ENCODE data around the gene FBXL17. TPM values are rescaled to one million over a fixed set of nuclear protein-coding genes. Genes with fewer than 3 reads are reported as not detected.

The FBXL17 gene
- total RNA-seq, 1 donor from 2014 or later = 11.6 TPM

GRCh38 chr5:107954254-107954653 is 427.6 kb downstream of the FBXL17 start:
- Histone ChIP-seq H3K27me3 (ENCODE audit: control insufficient read depth, insufficient read depth, low read length) (no peaks in the 10 kb centered on the region), H3K36me3 (ENCODE audit: control insufficient read depth, insufficient read depth, low read length) (no peaks in the 10 kb centered on the region), H3K4me3 (ENCODE audit: low read depth, low read length) (no peak overlapping the region)
- DNase-seq (ENCODE audit: low read depth) = no peak
- TF ChIP-seq CTCF (IDR thresholded peaks at IDR 0.05; ENCODE audit: insufficient read depth, low read length, poor library complexity, severe bottlenecking) = no peak

GRCh38 chr5:107952450-107952849 is 429.4 kb downstream of the FBXL17 start:
- no peaks in the 10 kb centered on the region for H3K27me3 ChIP-seq (ENCODE audit: control insufficient read depth, insufficient read depth, low read length)
- TF ChIP-seq CTCF (IDR thresholded peaks at IDR 0.05; ENCODE audit: insufficient read depth, low read length, poor library complexity, severe bottlenecking) = no peak
- no peaks in the 10 kb centered on the region for H3K36me3 ChIP-seq (ENCODE audit: control insufficient read depth, insufficient read depth, low read length)
- no peak overlapping the region for H3K4me3 ChIP-seq (ENCODE audit: low read depth, low read length)
- no peak for DNase-seq (ENCODE audit: low read depth)

GRCh38 chr5:107951309-107951708 is 430.6 kb downstream of the FBXL17 start:
- no peak for DNase-seq (ENCODE audit: low read depth)
- no peaks in the 10 kb centered on the region for H3K27me3 ChIP-seq (ENCODE audit: control insufficient read depth, insufficient read depth, low read length)
- no peak for TF ChIP-seq CTCF (IDR thresholded peaks at IDR 0.05; ENCODE audit: insufficient read depth, low read length, poor library complexity, severe bottlenecking)
- H3K36me3 ChIP-seq (ENCODE audit: control insufficient read depth, insufficient read depth, low read length) = no peaks in the 10 kb centered on the region
- H3K4me3 ChIP-seq (ENCODE audit: low read depth, low read length) = no peak overlapping the region

- no peak for DNase-seq (ENCODE audit: low read depth)
- no peak for TF ChIP-seq CTCF (IDR thresholded peaks at IDR 0.05; ENCODE audit: insufficient read depth, low read length, poor library complexity, severe bottlenecking)
- Histone ChIP-seq H3K4me3 (ENCODE audit: low read depth, low read length) (no peak overlapping the region), H3K36me3 (ENCODE audit: control insufficient read depth, insufficient read depth, low read length) (no peaks in the 10 kb centered on the region), H3K27me3 (ENCODE audit: control insufficient read depth, insufficient read depth, low read length) (no peaks in the 10 kb centered on the region)
Measured at GRCh38 chr5:107950776-107951175, 431.1 kb downstream of the FBXL17 start.

- DNase-seq (ENCODE audit: low read depth) = no peak
- Histone ChIP-seq H3K36me3 (ENCODE audit: control insufficient read depth, insufficient read depth, low read length) (no peaks in the 10 kb centered on the region), H3K27me3 (ENCODE audit: control insufficient read depth, insufficient read depth, low read length) (no peaks in the 10 kb centered on the region), H3K4me3 (ENCODE audit: low read depth, low read length) (no peak overlapping the region)
- TF ChIP-seq CTCF (IDR thresholded peaks at IDR 0.05; ENCODE audit: insufficient read depth, low read length, poor library complexity, severe bottlenecking) = no peak
Measured at GRCh38 chr5:107949688-107950341, 432.1 kb downstream of the FBXL17 start.

GRCh38 chr5:107948377-107948776 is 433.5 kb downstream of the FBXL17 start:
- no peak for TF ChIP-seq CTCF (IDR thresholded peaks at IDR 0.05; ENCODE audit: insufficient read depth, low read length, poor library complexity, severe bottlenecking)
- H3K4me3 ChIP-seq (ENCODE audit: low read depth, low read length) = no peak overlapping the region
- H3K36me3 ChIP-seq (ENCODE audit: control insufficient read depth, insufficient read depth, low read length) = no peaks in the 10 kb centered on the region
- no peak for DNase-seq (ENCODE audit: low read depth)
- no peaks in the 10 kb centered on the region for H3K27me3 ChIP-seq (ENCODE audit: control insufficient read depth, insufficient read depth, low read length)

All from kidney epithelial cell (primary cell).